MCF 10A (cell line): Measurements from ENCODE around the gene PPFIA1. TPM values are rescaled to one million over a fixed set of nuclear protein-coding genes. Genes with fewer than 3 reads are reported as not detected.
"Not testable (repeated sequence)": the region's sequence is repeated elsewhere in the genome, so short reads cannot be mapped to it uniquely, and the experiment has no call there.

ENCODE experiments used
- BruUV-seq: library from RNA; stranded (reverse); fragments of 400-500 nt; replicated peaks from 2 replicates; lab custom pipeline; 2021; lab: Mats Ljungman, UMichigan
- CTCF ChIA-PET: fragments of 300-600 bp; sonication (Branson Sonifier 250); formaldehyde crosslinking; extraction: SDS; loops from one replicate; lab custom pipeline; 2021; ENCODE audit warnings: antibody characterized with exemption, inconsistent platforms; lab: Yijun Ruan, JAX
- POLR2A ChIA-PET: fragments of 300-600, 350-650 bp; sonication (Branson Sonifier 250); formaldehyde crosslinking; extraction: SDS; loops from one replicate; lab custom pipeline; 2020; ENCODE audit warnings: antibody characterized with exemption, inconsistent platforms; lab: Yijun Ruan, JAX
- DNase-seq: peaks from one replicate; pipeline ENCODE4 v3.0.0-alpha.2; 2018; ENCODE audit not compliant: unreplicated experiment
- H3K27ac Mint-ChIP-seq: one replicate; pipeline ENCODE4 v1.8.0; 2022; ENCODE audit warnings: mild to moderate bottlenecking, low read depth, mixed read lengths; ENCODE audit not compliant: unreplicated experiment
- H3K27me3 Mint-ChIP-seq: one replicate; pipeline ENCODE4 v1.8.0; 2022; ENCODE audit warnings: mixed read lengths; ENCODE audit not compliant: insufficient read depth, unreplicated experiment
- H3K36me3 Mint-ChIP-seq: one replicate; pipeline ENCODE4 v1.8.0; 2022; ENCODE audit warnings: mild to moderate bottlenecking, moderate library complexity, mixed read lengths; ENCODE audit not compliant: insufficient read depth, unreplicated experiment
- H3K4me1 Mint-ChIP-seq: one replicate; pipeline ENCODE4 v1.8.0; 2022; ENCODE audit warnings: mixed read lengths; ENCODE audit not compliant: insufficient read depth, unreplicated experiment
- H3K4me3 Mint-ChIP-seq: one replicate; pipeline ENCODE4 v1.8.0; 2022; ENCODE audit warnings: mild to moderate bottlenecking, moderate library complexity, mixed read lengths; ENCODE audit not compliant: unreplicated experiment
- H3K9me3 Mint-ChIP-seq: one replicate; pipeline ENCODE4 v1.8.0; 2022; ENCODE audit warnings: mixed read lengths; ENCODE audit not compliant: unreplicated experiment
- CTCF ChIP-seq: fragments of 200-600 bp; IDR thresholded peaks from one replicate; pipeline ENCODE4 v1.8.0; 2022; ENCODE audit warnings: antibody characterized with exemption, mild to moderate bottlenecking; ENCODE audit not compliant: unreplicated experiment
- intact Hi-C: fragments of 100-400 bp; cut with micrococcal nuclease; formaldehyde crosslinking; loops from 2 replicates; pipeline ENCODE4 v1.14.1; 2022
- total RNA-seq: library from RNA; stranded (reverse); gene quantifications from 2 replicates; pipeline ENCODE4 v1.2.3, GENCODE V29; 2022

PPFIA1 gene
- total RNA-seq, 1 experiment from 2014 or later: 78.8 TPM

GRCh38 chr11:70290361-70291065 lies 20.0 kb downstream of the PPFIA1 start:
- TF ChIP-seq CTCF: no peak
- Mint-ChIP-seq H3K27ac (no peak overlapping the region), H3K9me3 (no peaks in the 10 kb centered on the region), H3K4me1 (no peaks in the 10 kb centered on the region), H3K27me3 (no peaks in the 10 kb centered on the region), H3K36me3 (peaks cover 70% of the 10 kb centered on the region), H3K4me3 (no peak overlapping the region)
- intact Hi-C loops: no loop called here
- no peak for DNase-seq
- ChIA-PET POLR2A (interaction anchor here (0.7 kb wide), 1 partner anchor 18 kb away, joined by 4 read pairs; no protein-coding TSS in a partner anchor), CTCF (interaction anchor here (0.6 to 1.3 kb wide), 2 partner anchors 43 to 378 kb away, joined by 3 read pairs; no protein-coding TSS in a partner anchor)
- no TSS peak for BruUV-seq

GRCh38 chr11:70292166-70292565 lies 21.7 kb downstream of the PPFIA1 start:
- intact Hi-C loops: no loop called here
- ChIA-PET POLR2A (no interaction called here), CTCF (no interaction called here)
- no peak overlapping the region for H3K27ac Mint-ChIP-seq
- H3K27me3 Mint-ChIP-seq: no peaks in the 10 kb centered on the region
- no peak for DNase-seq
- H3K4me3 Mint-ChIP-seq: no peak overlapping the region
- peaks cover 56% of the 10 kb centered on the region for H3K36me3 Mint-ChIP-seq
- H3K4me1 Mint-ChIP-seq: no peaks in the 10 kb centered on the region
- no TSS peak for BruUV-seq
- no peak for TF ChIP-seq CTCF
- H3K9me3 Mint-ChIP-seq: no peaks in the 10 kb centered on the region

- no peak overlapping the region for H3K27ac Mint-ChIP-seq
- TF ChIP-seq CTCF: no peak
- CTCF ChIA-PET: no interaction called here
- no peaks in the 10 kb centered on the region for H3K27me3 Mint-ChIP-seq
- no TSS peak for BruUV-seq
- H3K36me3 Mint-ChIP-seq: peaks cover 52% of the 10 kb centered on the region
- no peak overlapping the region for H3K4me3 Mint-ChIP-seq
- no peak for DNase-seq
- H3K4me1 Mint-ChIP-seq: no peaks in the 10 kb centered on the region
- POLR2A ChIA-PET: interaction anchor here (0.6 kb wide), 1 partner anchor 73 kb away, joined by 3 read pairs; no protein-coding TSS in a partner anchor
- intact Hi-C loops: no loop called here
- no peaks in the 10 kb centered on the region for H3K9me3 Mint-ChIP-seq
These were observed 22.4 kb downstream of the PPFIA1 start for GRCh38 chr11:70292863-70293262.

- intact Hi-C loops, H3K4me3 Mint-ChIP-seq, H3K27me3 Mint-ChIP-seq, DNase-seq, H3K4me1 Mint-ChIP-seq, H3K27ac Mint-ChIP-seq, BruUV-seq, CTCF ChIA-PET, H3K9me3 Mint-ChIP-seq, POLR2A ChIA-PET: not testable (repeated sequence)
- H3K36me3 Mint-ChIP-seq: peaks cover 42% of the 10 kb centered on the region
These were observed 24.7 kb downstream of the PPFIA1 start for GRCh38 chr11:70295166-70295565.
